Neuronal stem cell (in vitro differentiated cells): ENCODE measurements around the gene STX16.

Experiments
- DNase-seq: peaks from one replicate; pipeline ENCODE4 v3.0.0-alpha.2; 2013; ENCODE audit warnings: low spot score
- H2AFZ ChIP-seq: one replicate; pipeline ENCODE4 v1.6.1; 2013; ENCODE audit warnings: mild to moderate bottlenecking, low read length, inconsistent platforms
- H2AK5ac ChIP-seq: 2 replicates; pipeline ENCODE4 v1.6.1; 2013; ENCODE audit warnings: low read depth, mild to moderate bottlenecking, inconsistent platforms, low read length, moderate library complexity, mixed read lengths
- H2BK120ac ChIP-seq: 2 replicates; pipeline ENCODE4 v1.6.1; 2013; ENCODE audit warnings: low read depth, mild to moderate bottlenecking, inconsistent platforms, low read length, moderate library complexity, mixed read lengths
- H2BK12ac ChIP-seq: one replicate; pipeline ENCODE4 v1.6.1; 2013; ENCODE audit warnings: low read length, inconsistent platforms
- H2BK15ac ChIP-seq: 2 replicates; pipeline ENCODE4 v1.6.1; 2013; ENCODE audit warnings: mild to moderate bottlenecking, low read length, inconsistent platforms, mixed read lengths
- H2BK5ac ChIP-seq: one replicate; pipeline ENCODE4 v1.6.1; 2013; ENCODE audit warnings: inconsistent platforms, mild to moderate bottlenecking, low read length, moderate library complexity
- H3K14ac ChIP-seq: one replicate; pipeline ENCODE4 v1.6.1; 2013; ENCODE audit warnings: low read length, inconsistent platforms
- H3K18ac ChIP-seq: 2 replicates; pipeline ENCODE4 v1.6.1; 2013; ENCODE audit warnings: low read length, inconsistent platforms
- H3K23ac ChIP-seq: 2 replicates; pipeline ENCODE4 v1.6.1; 2013; ENCODE audit warnings: low read depth, mild to moderate bottlenecking, mixed read lengths, low read length, inconsistent platforms; ENCODE audit not compliant: poor library complexity
- H3K27ac ChIP-seq: replicated peaks from 3 replicates; pipeline ENCODE4 v1.5.1; 2013; ENCODE audit warnings: low read length, inconsistent platforms
- H3K27me3 ChIP-seq, 3 experiments: 2 replicates each; pipeline ENCODE4 v1.6.1; 2013; ENCODE audit warnings: low read length in 3 of 3, mild to moderate bottlenecking in 2 of 3, inconsistent platforms in 1 of 3, low read depth in 1 of 3, mixed read lengths in 1 of 3, moderate library complexity in 1 of 3; ENCODE audit not compliant: control insufficient read depth in 3 of 3, insufficient read depth in 3 of 3
- H3K36me3 ChIP-seq, 2 donors: replicated peaks in 1 of 2; 2 replicates each; pipeline ENCODE4 v1.6.1; 2013; ENCODE audit warnings: low read length in 2 of 2; ENCODE audit not compliant: control insufficient read depth in 2 of 2, insufficient read depth in 2 of 2
- H3K4ac ChIP-seq: 2 replicates; pipeline ENCODE4 v1.6.1; 2013; ENCODE audit warnings: inconsistent platforms, mild to moderate bottlenecking, low read length, moderate library complexity
- H3K4me1 ChIP-seq, 2 donors: 1 replicate in 1 of 2; 2 replicates in 1 of 2; pipeline ENCODE4 v1.6.1; 2013; ENCODE audit warnings: low read length in 2 of 2, low read depth in 1 of 2; ENCODE audit not compliant: control insufficient read depth in 2 of 2, insufficient read depth in 1 of 2
- H3K4me2 ChIP-seq: one replicate; pipeline ENCODE4 v1.6.1; 2013; ENCODE audit warnings: mild to moderate bottlenecking, low read length, inconsistent platforms; ENCODE audit not compliant: insufficient read depth, poor library complexity, severe bottlenecking
- H3K4me3 ChIP-seq, 2 donors: 2 replicates each; pipeline ENCODE4 v1.5.1; 2013; ENCODE audit warnings: low read length in 2 of 2, mild to moderate bottlenecking in 2 of 2, inconsistent platforms in 1 of 2, moderate library complexity in 1 of 2
- H3K79me1 ChIP-seq: one replicate; pipeline ENCODE4 v1.6.1; 2013; ENCODE audit warnings: low read depth, mild to moderate bottlenecking, inconsistent platforms, low read length, moderate library complexity
- H3K9ac ChIP-seq: one replicate; pipeline ENCODE4 v1.6.1; 2013; ENCODE audit warnings: mild to moderate bottlenecking, low read depth, low read length, inconsistent platforms; ENCODE audit not compliant: poor library complexity
- H3K9me3 ChIP-seq, 2 donors: replicated peaks in 1 of 2; 2 replicates each; pipeline versions ENCODE3 to v1.6.1; 2013; ENCODE audit warnings: low read length in 2 of 2, mild to moderate bottlenecking in 2 of 2, inconsistent platforms in 1 of 2, low read depth in 1 of 2, mixed read lengths in 1 of 2, moderate library complexity in 1 of 2; ENCODE audit not compliant: control insufficient read depth in 2 of 2, insufficient read depth in 1 of 2
- H4K8ac ChIP-seq: one replicate; pipeline ENCODE4 v1.6.1; 2013; ENCODE audit warnings: low read depth, mild to moderate bottlenecking, inconsistent platforms, low read length, moderate library complexity
- H4K91ac ChIP-seq: one replicate; pipeline ENCODE4 v1.6.1; 2013; ENCODE audit warnings: low read length, low read depth, mild to moderate bottlenecking, inconsistent platforms; ENCODE audit not compliant: poor library complexity
- WGBS, 2 donors: extraction: QIAGEN DNeasy Blood & Tissue Kit; methylation state at CpG; one replicate each; pipeline ENCODE4 v1.1.7; 2013; ENCODE audit warnings: missing lambda C conversion rate in 2 of 2, mixed read lengths in 1 of 2; ENCODE audit not compliant: insufficient read length in 2 of 2, insufficient replicate concordance in 1 of 2; ENCODE audit errors: extremely low coverage in 2 of 2; 5-methylcytosine and 5-hydroxymethylcytosine counted together

The STX16 gene

DNA sequence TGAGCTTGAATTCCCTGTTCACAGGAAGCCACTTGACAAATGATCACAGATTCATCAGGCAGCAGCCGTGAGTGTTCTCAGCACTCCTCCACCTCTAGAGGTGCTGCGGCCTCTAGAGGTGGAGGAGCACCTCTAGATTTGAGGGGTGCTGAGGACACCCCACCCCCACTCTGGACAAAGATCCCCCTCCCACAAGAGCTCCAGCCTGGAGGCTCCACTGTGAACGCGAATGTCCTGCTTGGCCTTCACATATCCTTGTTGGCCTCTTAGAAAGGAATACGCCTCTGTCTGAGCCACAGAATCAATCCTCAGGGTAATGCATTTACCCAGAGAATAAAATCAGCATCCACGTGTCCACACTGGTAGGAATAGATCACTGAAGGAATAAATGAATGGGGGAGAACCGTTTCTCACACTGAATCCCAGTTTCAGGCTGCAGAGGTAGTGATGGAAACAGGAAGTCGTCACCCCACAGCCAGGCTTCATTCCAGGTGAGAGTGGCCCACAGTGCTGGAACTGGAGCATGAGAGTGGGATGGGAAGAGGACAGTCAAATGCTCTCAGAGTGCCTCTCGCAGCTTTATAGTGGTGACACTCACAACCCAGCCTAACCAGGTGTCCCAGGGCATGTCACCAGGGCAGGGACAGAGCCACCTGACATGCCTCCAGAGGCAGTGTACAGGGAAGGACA is 58.1 kb downstream of the STX16 start:
- H2BK12ac ChIP-seq: no peak overlapping the region
- H4K8ac ChIP-seq: no peak overlapping the region
- no peak overlapping the region for H3K14ac ChIP-seq
- H2AFZ ChIP-seq: no peak overlapping the region
- H3K27me3 ChIP-seq: no peaks in the 10 kb centered on the region
- no peak overlapping the region for H3K27ac ChIP-seq
- peaks cover 4 to 11% of the 10 kb centered on the region in 2 donors for H3K36me3 ChIP-seq
- H3K4me3 ChIP-seq: peak overlapping the region in 1 of 2 donors; percentile 9
- WGBS, 2 donors: no CpG with 5 or more reads among the region's 9 CpGs
- no peaks in the 10 kb centered on the region for H3K79me1 ChIP-seq
- H2BK15ac ChIP-seq: no peak overlapping the region
- H3K9me3 ChIP-seq: peaks cover 0 to under 1% of the 10 kb centered on the region in 2 donors
- H3K23ac ChIP-seq: no peak overlapping the region
- no peak overlapping the region for H2BK120ac ChIP-seq
- H2BK5ac ChIP-seq: peak overlapping the region; percentile 53
- no peak overlapping the region for H3K4ac ChIP-seq
- no peak overlapping the region for H3K9ac ChIP-seq
- H3K18ac ChIP-seq: no peak overlapping the region
- no peak overlapping the region for H4K91ac ChIP-seq
- H3K4me1 ChIP-seq: peaks cover 0 to 5% of the 10 kb centered on the region in 2 donors
- no peak overlapping the region for H2AK5ac ChIP-seq
- no peak overlapping the region for H3K4me2 ChIP-seq
- DNase-seq: no peak

DNA sequence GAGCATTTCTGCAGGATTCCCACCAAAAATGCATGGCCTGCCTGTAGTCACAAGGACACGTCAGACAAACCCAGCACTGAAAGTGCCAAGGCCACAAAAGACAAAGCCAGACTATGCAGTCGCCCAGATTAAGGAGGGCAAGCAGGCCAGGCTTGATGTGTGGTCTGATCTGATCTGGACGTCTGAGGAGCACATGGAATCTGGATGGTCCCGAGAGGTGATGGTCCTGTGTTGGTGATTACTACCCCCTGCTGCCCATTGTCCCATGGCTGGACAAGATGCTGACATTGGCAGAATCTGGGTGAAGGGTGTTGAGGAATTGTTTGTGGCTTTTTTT is 58.6 kb downstream of the STX16 start:
- no peak overlapping the region for H2BK5ac ChIP-seq
- H2AFZ ChIP-seq: no peak overlapping the region
- H3K23ac ChIP-seq: no peak overlapping the region
- no peaks in the 10 kb centered on the region for H3K79me1 ChIP-seq
- H2BK12ac ChIP-seq: no peak overlapping the region
- H3K18ac ChIP-seq: no peak overlapping the region
- H3K9me3 ChIP-seq: no peaks in the 10 kb centered on the region
- H3K4ac ChIP-seq: no peak overlapping the region
- WGBS, 2 donors: no CpG with 5 or more reads among the region's 4 CpGs
- no peak overlapping the region for H3K14ac ChIP-seq
- H2BK120ac ChIP-seq: no peak overlapping the region
- no peaks in the 10 kb centered on the region for H3K27me3 ChIP-seq
- DNase-seq: no peak
- H3K4me2 ChIP-seq: no peak overlapping the region
- no peak overlapping the region for H2BK15ac ChIP-seq
- H2AK5ac ChIP-seq: no peak overlapping the region
- no peak overlapping the region for H4K8ac ChIP-seq
- peaks cover 0 to 5% of the 10 kb centered on the region in 2 donors for H3K4me1 ChIP-seq
- H3K27ac ChIP-seq: no peak overlapping the region
- peak overlapping the region in 1 of 2 donors; percentile 9 for H3K4me3 ChIP-seq
- peaks cover 3 to 5% of the 10 kb centered on the region in 2 donors for H3K36me3 ChIP-seq
- no peak overlapping the region for H3K9ac ChIP-seq
- H4K91ac ChIP-seq: no peak overlapping the region

DNA sequence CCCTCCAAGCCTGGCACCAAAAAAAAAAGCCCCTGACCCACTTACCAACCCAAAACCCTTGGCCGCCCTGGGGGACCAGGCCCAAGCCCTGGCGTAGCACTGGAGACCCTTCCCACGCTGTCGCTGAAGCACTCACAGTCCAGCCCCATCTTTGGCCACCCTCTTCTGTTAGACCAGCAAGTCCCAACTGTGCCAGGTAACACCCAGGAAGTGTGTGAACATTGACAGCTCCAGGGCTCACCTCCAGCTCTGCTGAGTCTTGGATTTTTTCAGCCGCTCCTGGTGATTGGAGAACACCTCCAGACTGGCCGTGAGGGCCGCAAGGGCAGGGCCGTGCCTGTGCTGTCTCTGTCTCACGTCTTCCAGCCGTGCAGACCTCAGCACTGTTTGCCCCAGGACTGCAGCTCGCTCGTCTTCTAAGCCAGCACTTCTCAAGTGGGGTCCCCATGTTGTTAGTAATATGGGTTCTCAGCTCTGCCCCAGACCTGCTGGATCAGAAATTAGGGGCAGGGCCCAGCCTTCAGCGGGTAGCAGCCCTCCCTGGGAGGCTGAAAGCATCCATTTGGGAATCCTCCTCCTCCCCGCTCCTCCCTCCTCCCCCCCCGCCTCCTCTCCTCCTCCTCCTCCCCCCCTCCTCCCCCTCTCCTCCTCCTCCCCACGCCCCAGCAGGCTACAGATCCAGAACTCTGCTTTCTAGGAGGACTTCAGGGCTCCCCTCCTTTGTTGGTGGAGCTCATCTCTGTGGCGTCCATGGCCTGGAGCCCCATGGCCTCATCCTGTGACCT is 59.6 kb downstream of the STX16 start:
- Histone ChIP-seq H2BK12ac (no peak overlapping the region), H3K4ac (no peak overlapping the region), H4K8ac (peak overlapping the region; percentile 6), H3K4me3 (no peak overlapping the region), H3K4me2 (no peak overlapping the region), H2BK5ac (no peak overlapping the region), H3K79me1 (no peaks in the 10 kb centered on the region), H3K23ac (peak overlapping the region; percentile 73), H4K91ac (no peak overlapping the region), H3K9ac (no peak overlapping the region), H3K9me3 (no peaks in the 10 kb centered on the region), H3K27ac (no peak overlapping the region), H3K27me3 (no peaks in the 10 kb centered on the region), H2BK120ac (no peak overlapping the region), H2AK5ac (no peak overlapping the region), H3K36me3 (peaks cover 0 to 2% of the 10 kb centered on the region in 2 donors), H3K14ac (no peak overlapping the region), H3K4me1 (peaks cover 0 to 5% of the 10 kb centered on the region in 2 donors), H2AFZ (no peak overlapping the region), H2BK15ac (no peak overlapping the region), H3K18ac (peak overlapping the region; percentile 41)
- WGBS, 2 donors: no CpG with 5 or more reads among the region's 17 CpGs
- DNase-seq: no peak

DNA sequence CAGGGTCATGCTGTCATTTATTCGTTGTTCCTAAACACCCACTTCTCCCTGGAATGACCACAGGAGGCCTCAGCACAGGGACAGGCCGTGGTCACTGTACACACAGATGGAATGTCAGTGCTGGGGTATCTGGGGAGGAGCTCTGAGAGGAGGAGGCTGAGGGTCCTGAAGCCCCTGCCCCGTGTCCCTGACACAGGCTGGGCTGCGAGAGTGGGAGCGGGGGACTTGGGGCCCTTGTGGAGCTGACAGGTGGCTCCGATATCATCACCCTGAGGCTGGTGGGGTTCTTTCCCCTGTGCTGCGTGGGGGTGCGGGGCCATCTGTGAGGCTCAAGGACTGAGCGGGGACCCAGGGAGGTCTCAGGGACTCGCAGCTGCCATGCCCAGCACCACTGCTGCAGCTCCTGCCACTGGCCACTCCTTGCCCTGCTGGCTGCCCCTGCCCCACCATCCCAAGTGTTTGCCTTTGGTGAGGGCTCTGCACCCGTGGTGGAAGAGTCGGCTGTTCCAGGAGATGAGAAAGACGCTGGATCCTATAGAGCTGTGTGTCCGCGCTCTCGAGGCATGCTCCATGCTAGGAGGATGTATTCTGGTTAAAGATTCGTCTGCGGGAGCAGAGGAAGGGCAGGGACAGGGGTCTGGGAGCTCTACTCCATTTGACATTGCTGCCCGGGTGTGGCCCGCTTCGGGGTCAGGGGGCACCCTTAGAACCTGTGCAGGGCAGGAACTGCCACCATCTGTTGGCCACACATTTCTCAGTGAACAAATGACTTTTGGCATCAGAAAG is 60.4 kb downstream of the STX16 start:
- Histone ChIP-seq H3K4me3 (no peak overlapping the region), H3K4me1 (peaks cover 8% of the 10 kb centered on the region in 2 donors), H3K9ac (no peak overlapping the region), H3K27me3 (no peaks in the 10 kb centered on the region), H2BK12ac (no peak overlapping the region), H3K79me1 (no peaks in the 10 kb centered on the region), H3K4ac (no peak overlapping the region), H3K9me3 (no peaks in the 10 kb centered on the region), H2BK15ac (no peak overlapping the region), H2AK5ac (no peak overlapping the region), H2BK120ac (no peak overlapping the region), H4K8ac (no peak overlapping the region), H4K91ac (no peak overlapping the region), H2AFZ (no peak overlapping the region), H3K23ac (peak overlapping the region; percentile 73), H2BK5ac (no peak overlapping the region), H3K4me2 (no peak overlapping the region), H3K27ac (no peak overlapping the region), H3K18ac (peak overlapping the region; percentile 48), H3K36me3 (peaks cover 0 to 4% of the 10 kb centered on the region in 2 donors), H3K14ac (peak overlapping the region; percentile 71)
- DNase-seq: no peak
- WGBS, 2 donors: no CpG with 5 or more reads among the region's 21 CpGs
